ENCODE results near the gene C20orf204.
"Not testable (repeated sequence)": the region's sequence is repeated elsewhere in the genome, so short reads cannot be mapped to it uniquely, and the experiment has no call there.

Gene C20orf204, protein sequence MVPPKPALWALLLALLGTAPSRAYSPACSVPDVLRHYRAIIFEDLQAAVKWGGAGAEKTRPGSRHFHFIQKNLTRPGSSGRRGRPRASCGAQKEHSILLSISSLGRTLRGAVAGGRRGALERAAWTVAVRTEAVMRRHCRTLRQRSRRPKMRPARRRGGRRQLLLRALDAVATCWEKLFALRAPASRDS

GRCh38 chr20:64035933-64036345 lies at the start of gene C20orf204:
C20orf204 (plus strand) TSS chr20:64036182; CDS start chr20:64036324, 142 bp downstream.
- H3K4me3 Mint-ChIP-seq: no peak within 1 kb of the TSS
- ATAC-seq: no peak
- peaks cover 31% of the 10 kb centered on the region for H3K4me1 Mint-ChIP-seq
- peaks cover 31% of the 10 kb centered on the region for H3K36me3 Mint-ChIP-seq
- peaks cover 10% of the 10 kb centered on the region for H3K27me3 Mint-ChIP-seq
- H3K9me3 Mint-ChIP-seq: no peaks in the 10 kb centered on the region
- no peak within 1 kb of the TSS for H3K27ac Mint-ChIP-seq

GRCh38 chr20:64000906-64001305 lies 35.1 kb upstream of the C20orf204 start:
- no peak for ATAC-seq
- peaks cover 52% of the 10 kb centered on the region for H3K36me3 Mint-ChIP-seq
- no peak overlapping the region for H3K4me3 Mint-ChIP-seq
- no peak overlapping the region for H3K27ac Mint-ChIP-seq
- H3K27me3 Mint-ChIP-seq: no peaks in the 10 kb centered on the region
- H3K4me1 Mint-ChIP-seq: peaks cover 5% of the 10 kb centered on the region
- no peaks in the 10 kb centered on the region for H3K9me3 Mint-ChIP-seq

GRCh38 chr20:64001607-64002011 lies 34.4 kb upstream of the C20orf204 start:
- Mint-ChIP-seq H3K36me3 (peaks cover 52% of the 10 kb centered on the region), H3K27ac (no peak overlapping the region), H3K4me1 (peaks cover 5% of the 10 kb centered on the region), H3K27me3 (no peaks in the 10 kb centered on the region), H3K9me3 (no peaks in the 10 kb centered on the region), H3K4me3 (no peak overlapping the region)
- no peak for ATAC-seq

GRCh38 chr20:64003960-64004725 lies 31.8 kb upstream of the C20orf204 start:
- Mint-ChIP-seq H3K4me1 (peaks cover 5% of the 10 kb centered on the region), H3K27me3 (no peaks in the 10 kb centered on the region), H3K27ac (no peak overlapping the region), H3K4me3 (no peak overlapping the region), H3K36me3 (peaks cover 58% of the 10 kb centered on the region), H3K9me3 (no peaks in the 10 kb centered on the region)
- no peak for ATAC-seq

DNA sequence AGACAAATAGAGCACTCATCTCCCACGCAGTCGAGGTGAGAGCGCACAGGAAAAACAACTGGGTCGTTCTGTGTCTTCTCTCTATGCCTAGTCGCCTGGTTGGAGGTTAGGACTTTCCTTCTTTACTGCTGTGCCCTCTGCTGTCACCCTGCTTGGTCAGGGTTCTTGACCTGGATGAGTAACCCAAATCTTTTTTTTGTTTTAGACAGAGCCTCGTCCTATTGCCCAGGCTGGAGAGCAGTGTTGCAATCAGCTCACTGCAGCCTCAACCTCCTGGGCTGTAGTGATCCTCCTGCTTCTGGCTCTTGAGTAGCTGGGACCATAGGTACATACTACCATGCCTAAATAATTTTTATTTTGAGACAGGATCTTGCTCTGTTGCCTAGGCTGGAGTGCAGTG lies 30.6 kb upstream of the C20orf204 start:
- no peak overlapping the region for H3K27ac Mint-ChIP-seq
- no peak overlapping the region for H3K4me3 Mint-ChIP-seq
- peaks cover 5% of the 10 kb centered on the region for H3K9me3 Mint-ChIP-seq
- H3K36me3 Mint-ChIP-seq: peaks cover 59% of the 10 kb centered on the region
- H3K4me1 Mint-ChIP-seq: peaks cover 5% of the 10 kb centered on the region
- no peaks in the 10 kb centered on the region for H3K27me3 Mint-ChIP-seq
- no peak for ATAC-seq

- H3K27me3 Mint-ChIP-seq: no peaks in the 10 kb centered on the region
- H3K4me1 Mint-ChIP-seq: peaks cover 3% of the 10 kb centered on the region
- H3K4me3 Mint-ChIP-seq: no peak overlapping the region
- no peak overlapping the region for H3K27ac Mint-ChIP-seq
- no peak for ATAC-seq
- H3K36me3 Mint-ChIP-seq: peaks cover 63% of the 10 kb centered on the region
- peaks cover 5% of the 10 kb centered on the region for H3K9me3 Mint-ChIP-seq
Measured at GRCh38 chr20:64006490-64006889, 29.5 kb upstream of the C20orf204 start.

DNA sequence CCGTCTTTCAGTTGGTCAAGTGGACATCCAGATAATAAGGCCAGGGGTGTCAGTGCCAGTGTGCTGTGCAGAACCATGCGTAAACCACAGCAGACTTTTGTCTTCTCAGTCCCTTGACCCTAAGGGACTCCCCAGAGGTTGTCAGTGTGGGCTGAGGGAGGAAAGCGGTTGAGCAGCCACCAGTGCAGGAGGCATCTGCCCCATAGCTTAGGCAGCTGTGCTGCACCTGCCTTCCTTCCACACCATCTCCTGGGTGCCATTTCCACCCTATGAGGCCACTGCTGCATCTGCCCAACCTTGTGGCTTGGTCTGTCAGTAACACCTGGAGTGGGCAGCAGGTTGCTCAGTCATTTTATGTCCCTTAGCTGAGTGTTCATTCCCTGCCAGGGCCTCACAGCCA lies 29.1 kb upstream of the C20orf204 start:
- Mint-ChIP-seq H3K4me1 (no peaks in the 10 kb centered on the region), H3K4me3 (no peak overlapping the region), H3K9me3 (peaks cover 5% of the 10 kb centered on the region), H3K27ac (no peak overlapping the region), H3K36me3 (peaks cover 61% of the 10 kb centered on the region), H3K27me3 (no peaks in the 10 kb centered on the region)
- ATAC-seq: peak; percentile 64

GRCh38 chr20:64009811-64010387 lies 26.1 kb upstream of the C20orf204 start:
- ATAC-seq: no peak
- Mint-ChIP-seq H3K4me3 (no peak overlapping the region), H3K4me1 (no peaks in the 10 kb centered on the region), H3K27ac (no peak overlapping the region), H3K9me3 (peaks cover 5% of the 10 kb centered on the region), H3K27me3 (no peaks in the 10 kb centered on the region), H3K36me3 (peaks cover 72% of the 10 kb centered on the region)

GRCh38 chr20:64010711-64011237 lies 25.2 kb upstream of the C20orf204 start:
- Mint-ChIP-seq H3K9me3 (peaks cover 5% of the 10 kb centered on the region), H3K4me3 (no peak overlapping the region), H3K27ac (no peak overlapping the region), H3K36me3 (peaks cover 71% of the 10 kb centered on the region), H3K27me3 (no peaks in the 10 kb centered on the region), H3K4me1 (no peaks in the 10 kb centered on the region)
- no peak for ATAC-seq

- H3K4me1 Mint-ChIP-seq: no peaks in the 10 kb centered on the region
- H3K27ac Mint-ChIP-seq: no peak overlapping the region
- H3K27me3 Mint-ChIP-seq: no peaks in the 10 kb centered on the region
- peaks cover 72% of the 10 kb centered on the region for H3K36me3 Mint-ChIP-seq
- peaks cover 5% of the 10 kb centered on the region for H3K9me3 Mint-ChIP-seq
- no peak for ATAC-seq
- no peak overlapping the region for H3K4me3 Mint-ChIP-seq
Measured at GRCh38 chr20:64011366-64011779, 24.6 kb upstream of the C20orf204 start.

DNA sequence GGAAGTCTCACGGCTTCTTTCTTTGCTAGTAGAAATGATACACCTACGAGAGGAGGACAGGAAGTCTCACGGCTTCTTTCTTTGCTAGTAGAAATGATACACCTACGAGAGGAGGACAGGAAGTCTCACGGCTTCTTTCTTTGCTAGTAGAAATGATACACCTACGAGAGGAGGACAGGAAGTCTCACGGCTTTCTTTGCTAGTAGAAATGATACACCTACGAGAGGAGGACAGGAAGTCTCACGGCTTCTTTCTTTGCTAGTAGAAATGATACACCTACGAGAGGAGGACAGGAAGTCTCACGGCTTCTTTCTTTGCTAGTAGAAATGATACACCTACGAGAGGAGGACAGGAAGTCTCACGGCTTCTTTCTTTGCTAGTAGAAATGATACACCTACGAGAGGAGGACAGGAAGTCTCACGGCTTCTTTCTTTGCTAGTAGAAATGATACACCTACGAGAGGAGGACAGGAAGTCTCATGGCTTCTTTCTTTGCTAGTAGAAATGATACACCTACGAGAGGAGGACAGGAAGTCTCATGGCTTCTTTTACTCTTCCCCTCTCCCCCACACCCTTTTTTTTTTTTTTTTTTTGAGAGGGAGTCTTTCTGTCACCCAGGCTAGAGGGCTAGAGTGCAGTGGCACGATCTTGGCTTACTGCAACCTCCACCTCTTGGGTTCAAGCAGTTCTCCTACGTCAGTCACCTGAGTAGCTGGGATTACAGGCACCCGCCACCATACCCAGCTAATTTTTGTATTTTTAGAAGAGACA lies 23.4 kb upstream of the C20orf204 start:
- not testable (repeated sequence) for H3K4me1 Mint-ChIP-seq
- peak overlapping the region; percentile 43 for H3K27ac Mint-ChIP-seq

DNA sequence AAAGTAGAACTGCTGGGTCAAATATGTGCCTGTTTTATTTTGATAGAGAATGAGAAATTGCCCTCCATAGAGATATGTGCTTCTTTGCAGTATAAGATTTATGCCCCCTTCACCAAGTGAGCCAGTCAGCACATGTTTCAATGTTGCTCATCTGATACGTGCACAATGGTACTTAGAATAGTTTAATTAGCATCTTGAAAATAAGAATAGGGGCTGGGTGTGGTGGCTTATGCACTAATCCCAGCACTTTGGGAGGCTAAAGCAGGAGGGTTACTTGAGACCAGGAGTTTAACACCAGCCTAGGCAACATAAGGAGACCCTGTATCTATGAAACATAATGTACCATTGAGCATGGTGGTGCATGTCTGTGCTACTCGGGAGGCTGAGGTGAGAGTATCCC lies 20.3 kb upstream of the C20orf204 start:
- no peaks in the 10 kb centered on the region for H3K4me1 Mint-ChIP-seq
- ATAC-seq: no peak
- peaks cover 67% of the 10 kb centered on the region for H3K36me3 Mint-ChIP-seq
- H3K27ac Mint-ChIP-seq: no peak overlapping the region
- H3K9me3 Mint-ChIP-seq: no peaks in the 10 kb centered on the region
- H3K27me3 Mint-ChIP-seq: no peaks in the 10 kb centered on the region
- no peak overlapping the region for H3K4me3 Mint-ChIP-seq

More for the DNA sequence above, 23.4 kb upstream of the C20orf204 start:
- peaks cover 76% of the 10 kb centered on the region for H3K36me3 Mint-ChIP-seq
- H3K27me3 Mint-ChIP-seq, ATAC-seq, H3K9me3 Mint-ChIP-seq: not testable (repeated sequence)
- peak overlapping the region; percentile 47 for H3K4me3 Mint-ChIP-seq

GRCh38 chr20:64021124-64021975 lies 14.6 kb upstream of the C20orf204 start:
- no peak overlapping the region for H3K27ac Mint-ChIP-seq
- H3K4me3 Mint-ChIP-seq: no peak overlapping the region
- H3K4me1 Mint-ChIP-seq: no peaks in the 10 kb centered on the region
- H3K9me3 Mint-ChIP-seq: no peaks in the 10 kb centered on the region
- peaks cover 65% of the 10 kb centered on the region for H3K36me3 Mint-ChIP-seq
- ATAC-seq: no peak
- H3K27me3 Mint-ChIP-seq: no peaks in the 10 kb centered on the region

- no peak overlapping the region for H3K27ac Mint-ChIP-seq
- H3K4me1 Mint-ChIP-seq: no peaks in the 10 kb centered on the region
- H3K9me3 Mint-ChIP-seq: no peaks in the 10 kb centered on the region
- H3K4me3 Mint-ChIP-seq: no peak overlapping the region
- H3K27me3 Mint-ChIP-seq: no peaks in the 10 kb centered on the region
- H3K36me3 Mint-ChIP-seq: peaks cover 68% of the 10 kb centered on the region
- ATAC-seq: no peak
Measured at GRCh38 chr20:64022671-64023360, 13.2 kb upstream of the C20orf204 start.

All from stimulated activated memory B cell treated with anti-CD40 and anti-IgM and Interleukin-4, amounts not matched to agents 10 μg/mL and 1 μg/mL and 100 μg/mL, for 72 hours (primary cell).